ENCODE measurements around the gene GLIS1. TPM values are rescaled to one million over a fixed set of nuclear protein-coding genes. Genes with fewer than 3 reads are reported as not detected.
A peak's percentile ranks its signal among the peaks of the same experiment; 100 is the strongest.

Gene GLIS1
- polyA plus RNA-seq, 1 donor, result 0.58 TPM

DNA sequence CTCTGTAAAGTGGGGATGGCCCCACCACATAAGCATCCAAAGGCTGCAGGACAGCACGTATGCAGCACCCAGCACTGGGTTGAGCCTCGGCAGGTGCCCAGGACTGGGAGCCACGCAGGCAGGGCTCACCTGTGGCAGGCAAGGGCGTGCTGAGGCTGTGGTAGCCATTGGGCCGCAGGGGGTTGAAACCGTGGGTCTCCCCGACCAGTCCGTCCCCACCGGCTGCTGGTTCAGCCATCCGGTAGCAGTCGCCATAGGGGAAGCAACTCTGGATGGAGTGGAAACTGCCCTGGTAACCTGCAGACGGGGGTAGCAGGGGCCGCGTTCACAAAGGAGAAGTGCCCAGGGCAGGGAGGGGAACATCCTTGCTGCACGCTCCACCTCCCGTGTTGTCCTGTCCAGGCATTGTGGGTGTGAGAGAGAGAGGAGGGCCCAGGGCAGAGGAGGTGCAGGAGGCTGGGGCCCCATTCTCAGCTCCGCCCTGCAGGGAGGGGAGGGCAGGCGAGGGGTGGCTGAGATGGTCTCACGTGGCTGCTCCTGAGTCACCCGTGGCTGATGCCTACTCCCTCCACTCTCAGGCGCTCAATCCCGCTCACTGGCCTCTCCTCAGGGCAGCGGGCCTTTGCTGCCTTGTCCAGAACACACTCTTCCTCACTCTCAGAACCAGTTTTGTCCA, 229.8 kb downstream of the GLIS1 start:
- H3K36me3 ChIP-seq (ENCODE audit: control insufficient read depth, insufficient read depth, low read length), result no peaks in the 10 kb centered on the region
- no peaks in the 10 kb centered on the region for H3K9me3 ChIP-seq (ENCODE audit: control insufficient read depth, low read depth, low read length)
- DNase-seq, result peak in 1 of 2 donors; percentile 59
- WGBS (ENCODE audit: insufficient coverage, low lambda C conversion rate), result no CpG with 5 or more reads among the region's 23 CpGs
- H3K27me3 ChIP-seq (ENCODE audit: control insufficient read depth, insufficient read depth, low read length), result no peaks in the 10 kb centered on the region
- no peak overlapping the region for H3K4me3 ChIP-seq (ENCODE audit: low read length)
- H3K27ac ChIP-seq (ENCODE audit: low read length), result no peak overlapping the region
- H3K4me1 ChIP-seq (ENCODE audit: control insufficient read depth, insufficient read depth, low read length), result peaks cover 3% of the 10 kb centered on the region

DNA sequence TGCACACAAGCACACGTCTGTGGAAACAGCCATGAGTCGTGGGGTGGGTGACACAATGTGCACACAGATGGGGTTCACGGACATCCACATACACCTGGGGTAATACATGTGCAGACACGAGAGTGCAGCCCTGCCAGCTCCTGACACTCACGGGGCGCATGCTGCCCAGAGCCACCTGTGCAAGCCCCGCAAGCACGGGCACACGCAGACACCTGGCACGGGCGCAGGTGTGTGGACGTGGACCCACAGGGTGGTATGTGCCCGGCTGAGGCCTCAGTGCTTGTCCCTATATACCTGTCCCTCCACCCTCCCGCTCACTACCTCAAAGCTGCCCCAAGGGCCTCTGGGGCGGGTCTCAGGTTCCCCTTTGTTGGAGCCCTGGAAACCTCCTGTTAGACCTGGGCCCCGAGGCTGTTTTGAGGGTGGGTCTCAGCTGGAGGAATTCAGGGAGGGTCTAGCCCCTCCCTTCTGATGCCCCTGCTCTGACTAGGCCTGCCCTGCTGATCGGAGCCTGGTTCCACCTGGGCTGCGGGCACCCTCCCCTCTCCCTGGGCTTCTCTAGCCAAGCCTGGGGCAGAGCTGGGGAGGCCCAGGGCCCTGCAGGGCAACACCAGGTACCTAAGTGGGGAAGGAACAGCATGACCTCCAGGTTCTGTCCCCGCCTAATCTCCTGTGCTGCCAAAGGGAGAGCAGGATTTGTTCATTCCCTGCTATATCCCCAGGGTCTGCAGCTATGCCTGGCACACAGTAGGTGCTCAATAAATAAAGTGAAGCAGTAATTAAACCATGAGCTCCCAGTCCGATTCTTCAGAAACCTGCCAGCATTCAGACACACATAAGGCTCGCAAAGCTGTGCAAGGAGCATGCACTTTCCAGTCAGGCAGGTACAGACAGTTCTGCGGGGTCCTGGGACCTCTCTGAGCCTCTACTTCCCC, 230.6 kb downstream of the GLIS1 start:
- no peak for DNase-seq
- Histone ChIP-seq H3K27ac (ENCODE audit: low read length) (no peak overlapping the region), H3K4me3 (ENCODE audit: low read length) (no peak overlapping the region), H3K9me3 (ENCODE audit: control insufficient read depth, low read depth, low read length) (no peaks in the 10 kb centered on the region), H3K4me1 (ENCODE audit: control insufficient read depth, insufficient read depth, low read length) (peaks cover 3% of the 10 kb centered on the region), H3K27me3 (ENCODE audit: control insufficient read depth, insufficient read depth, low read length) (no peaks in the 10 kb centered on the region), H3K36me3 (ENCODE audit: control insufficient read depth, insufficient read depth, low read length) (no peaks in the 10 kb centered on the region)
- no CpG with 5 or more reads among the region's 22 CpGs for WGBS (ENCODE audit: insufficient coverage, low lambda C conversion rate)

DNA sequence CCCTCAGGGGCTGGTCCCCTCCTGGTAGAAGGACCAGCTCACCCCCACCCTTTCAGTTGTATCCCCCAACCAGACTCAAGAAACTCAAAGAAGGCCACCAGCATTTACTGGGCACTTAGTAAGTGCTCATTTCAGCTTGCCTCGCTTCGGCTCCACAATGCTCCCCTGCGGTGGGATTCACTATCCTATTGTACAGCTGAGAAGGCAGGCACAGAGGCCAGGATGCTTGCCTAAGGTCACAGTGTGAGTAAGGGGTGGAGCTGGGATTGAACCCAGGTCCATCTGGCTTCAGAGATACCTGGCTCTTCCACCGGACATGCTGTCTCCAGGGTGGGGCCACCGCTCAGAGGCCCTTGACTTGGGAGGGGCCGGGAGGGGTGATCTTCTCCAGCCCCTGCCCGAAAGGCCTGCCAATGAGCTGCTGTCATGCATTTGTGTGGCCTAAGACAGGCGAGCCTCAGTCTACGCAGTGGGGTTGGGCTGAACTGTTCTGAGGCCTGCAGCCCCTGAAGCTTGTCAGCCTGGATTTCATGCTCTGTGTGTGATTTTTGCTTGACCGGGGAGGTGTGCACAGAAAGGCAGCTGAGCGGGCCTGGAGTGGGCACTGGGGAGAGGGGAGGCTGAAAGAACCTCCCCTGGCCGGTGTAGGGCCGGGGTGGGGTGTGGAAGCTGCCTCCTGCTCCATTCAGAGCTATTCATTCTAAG, 231.7 kb downstream of the GLIS1 start:
- WGBS (ENCODE audit: insufficient coverage, low lambda C conversion rate), result no CpG with 5 or more reads among the region's 13 CpGs
- no peak for DNase-seq

DNA sequence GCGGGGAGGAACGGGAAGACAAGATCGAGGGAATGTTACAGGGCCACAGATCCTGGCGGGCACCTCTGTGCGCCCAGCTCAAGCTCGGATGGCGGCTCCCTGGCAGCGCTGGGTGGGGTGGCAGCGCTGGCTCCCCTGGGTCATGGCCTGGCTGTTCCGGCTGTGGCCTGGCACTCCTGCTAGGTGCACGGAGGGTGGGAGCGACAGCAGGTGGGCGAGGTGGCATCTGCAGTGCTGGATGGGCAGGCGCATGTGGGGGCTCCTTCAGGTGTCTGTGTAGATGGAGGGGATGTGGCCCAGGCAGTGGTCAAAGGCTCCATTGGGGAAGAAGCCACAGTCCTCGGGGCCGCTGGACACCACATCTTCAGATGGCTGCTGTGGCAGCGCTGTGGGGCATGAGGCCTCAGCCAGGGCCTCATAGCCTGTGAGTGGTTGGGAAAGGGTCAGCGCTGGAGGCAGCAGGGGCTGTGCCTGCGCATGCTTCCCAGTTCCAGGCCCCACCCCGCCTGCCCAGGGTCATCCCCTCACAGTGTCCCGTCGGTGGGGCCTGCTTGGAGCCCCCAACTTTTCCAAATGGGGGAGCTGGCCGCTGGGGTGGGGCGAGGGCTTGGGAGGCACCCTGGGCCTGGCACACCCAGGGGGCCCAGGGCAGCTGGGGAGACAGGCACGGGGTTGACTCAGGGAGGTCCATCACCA, 232.5 kb downstream of the GLIS1 start:
- no peak for DNase-seq
- H3K36me3 ChIP-seq (ENCODE audit: control insufficient read depth, insufficient read depth, low read length), result no peaks in the 10 kb centered on the region
- WGBS (ENCODE audit: insufficient coverage, low lambda C conversion rate), result no CpG with 5 or more reads among the region's 25 CpGs
- H3K4me1 ChIP-seq (ENCODE audit: control insufficient read depth, insufficient read depth, low read length), result peaks cover 3% of the 10 kb centered on the region
- H3K27me3 ChIP-seq (ENCODE audit: control insufficient read depth, insufficient read depth, low read length), result no peaks in the 10 kb centered on the region
- no peaks in the 10 kb centered on the region for H3K9me3 ChIP-seq (ENCODE audit: control insufficient read depth, low read depth, low read length)
- no peak overlapping the region for H3K27ac ChIP-seq (ENCODE audit: low read length)
- no peak overlapping the region for H3K4me3 ChIP-seq (ENCODE audit: low read length)

More for the DNA sequence above, 231.7 kb downstream of the GLIS1 start:
- no peak overlapping the region for H3K27ac ChIP-seq (ENCODE audit: low read length)
- peaks cover 3% of the 10 kb centered on the region for H3K4me1 ChIP-seq (ENCODE audit: control insufficient read depth, insufficient read depth, low read length)
- no peaks in the 10 kb centered on the region for H3K36me3 ChIP-seq (ENCODE audit: control insufficient read depth, insufficient read depth, low read length)
- no peaks in the 10 kb centered on the region for H3K27me3 ChIP-seq (ENCODE audit: control insufficient read depth, insufficient read depth, low read length)
- no peak overlapping the region for H3K4me3 ChIP-seq (ENCODE audit: low read length)
- H3K9me3 ChIP-seq (ENCODE audit: control insufficient read depth, low read depth, low read length), result no peaks in the 10 kb centered on the region

DNA sequence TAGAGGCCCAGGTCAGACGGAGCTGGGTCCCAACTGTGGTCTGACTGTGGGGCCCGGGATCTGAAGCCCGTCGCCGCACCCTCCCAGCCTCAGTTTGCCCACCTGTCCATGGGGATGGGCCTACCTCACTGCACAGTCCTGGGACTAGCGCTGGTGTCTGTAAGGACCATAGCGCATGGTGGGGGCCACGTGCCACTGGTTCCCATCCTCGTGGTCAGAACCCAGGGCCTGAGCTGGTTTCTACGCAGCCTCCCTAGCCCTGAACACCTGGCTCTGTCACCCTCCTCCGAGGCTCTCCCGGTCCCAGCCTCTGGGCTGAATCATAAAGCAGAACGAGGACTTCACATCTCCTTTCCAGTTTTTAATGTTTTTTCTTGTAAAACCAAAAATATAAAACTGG, 233.1 kb downstream of the GLIS1 start:
- DNase-seq, result no peak
- no peaks in the 10 kb centered on the region for H3K9me3 ChIP-seq (ENCODE audit: control insufficient read depth, low read depth, low read length)
- H3K4me1 ChIP-seq (ENCODE audit: control insufficient read depth, insufficient read depth, low read length), result peaks cover 3% of the 10 kb centered on the region
- H3K27ac ChIP-seq (ENCODE audit: low read length), result no peak overlapping the region
- H3K36me3 ChIP-seq (ENCODE audit: control insufficient read depth, insufficient read depth, low read length), result no peaks in the 10 kb centered on the region
- 97% methylated on average over 3 of the region's 13 CpGs for WGBS (ENCODE audit: insufficient coverage, low lambda C conversion rate)
- H3K27me3 ChIP-seq (ENCODE audit: control insufficient read depth, insufficient read depth, low read length), result no peaks in the 10 kb centered on the region
- H3K4me3 ChIP-seq (ENCODE audit: low read length), result no peak overlapping the region

DNA sequence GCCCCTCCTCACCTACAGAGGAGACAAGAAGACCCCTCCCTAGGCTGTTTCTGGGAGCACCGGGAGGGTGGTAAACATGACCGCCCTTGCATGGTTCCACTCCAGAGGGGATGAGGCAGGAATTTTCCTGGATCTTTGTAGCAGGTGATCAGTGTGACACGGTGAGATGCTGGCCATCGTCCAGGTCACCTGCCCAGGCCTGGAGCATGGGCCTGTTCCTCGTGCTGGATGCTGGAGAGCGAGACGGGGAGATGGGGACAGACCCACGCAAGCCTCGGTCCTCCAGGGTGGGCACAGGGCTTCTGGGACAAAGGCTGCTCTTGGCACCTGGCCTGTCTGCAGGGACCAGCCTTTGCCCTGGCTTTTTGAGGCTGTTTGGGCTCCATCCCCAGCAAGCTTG, 233.6 kb downstream of the GLIS1 start:
- no peaks in the 10 kb centered on the region for H3K9me3 ChIP-seq (ENCODE audit: control insufficient read depth, low read depth, low read length)
- H3K27me3 ChIP-seq (ENCODE audit: control insufficient read depth, insufficient read depth, low read length), result no peaks in the 10 kb centered on the region
- DNase-seq, result no peak
- no CpG with 5 or more reads among the region's 9 CpGs for WGBS (ENCODE audit: insufficient coverage, low lambda C conversion rate)
- H3K27ac ChIP-seq (ENCODE audit: low read length), result no peak overlapping the region
- peaks cover 3% of the 10 kb centered on the region for H3K4me1 ChIP-seq (ENCODE audit: control insufficient read depth, insufficient read depth, low read length)
- no peaks in the 10 kb centered on the region for H3K36me3 ChIP-seq (ENCODE audit: control insufficient read depth, insufficient read depth, low read length)
- H3K4me3 ChIP-seq (ENCODE audit: low read length), result no peak overlapping the region

DNA sequence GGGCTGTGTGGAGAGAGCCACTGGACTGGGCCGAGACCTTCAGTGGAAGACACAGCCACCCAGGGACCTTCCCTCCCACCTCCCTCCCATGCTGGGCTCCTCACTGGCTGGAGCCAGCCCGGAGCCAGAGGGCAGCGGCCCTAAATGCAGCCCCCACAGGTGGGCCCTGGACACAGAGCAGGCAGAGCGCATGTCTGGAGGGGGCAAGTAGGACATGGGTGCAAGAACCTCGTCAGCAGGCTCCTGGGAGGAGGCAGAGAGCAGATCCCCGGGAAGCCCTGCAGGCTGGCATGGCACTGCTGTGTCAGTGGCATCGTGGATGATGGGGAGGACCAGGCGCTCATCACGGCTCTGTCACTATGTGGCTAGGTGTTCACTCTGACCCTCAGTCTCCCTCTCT, 234.1 kb downstream of the GLIS1 start:
- peaks cover 3% of the 10 kb centered on the region for H3K4me1 ChIP-seq (ENCODE audit: control insufficient read depth, insufficient read depth, low read length)
- H3K27ac ChIP-seq (ENCODE audit: low read length), result no peak overlapping the region
- H3K36me3 ChIP-seq (ENCODE audit: control insufficient read depth, insufficient read depth, low read length), result no peaks in the 10 kb centered on the region
- H3K27me3 ChIP-seq (ENCODE audit: control insufficient read depth, insufficient read depth, low read length), result no peaks in the 10 kb centered on the region
- H3K9me3 ChIP-seq (ENCODE audit: control insufficient read depth, low read depth, low read length), result no peaks in the 10 kb centered on the region
- no peak for DNase-seq
- no CpG with 5 or more reads among the region's 9 CpGs for WGBS (ENCODE audit: insufficient coverage, low lambda C conversion rate)
- no peak overlapping the region for H3K4me3 ChIP-seq (ENCODE audit: low read length)

DNA sequence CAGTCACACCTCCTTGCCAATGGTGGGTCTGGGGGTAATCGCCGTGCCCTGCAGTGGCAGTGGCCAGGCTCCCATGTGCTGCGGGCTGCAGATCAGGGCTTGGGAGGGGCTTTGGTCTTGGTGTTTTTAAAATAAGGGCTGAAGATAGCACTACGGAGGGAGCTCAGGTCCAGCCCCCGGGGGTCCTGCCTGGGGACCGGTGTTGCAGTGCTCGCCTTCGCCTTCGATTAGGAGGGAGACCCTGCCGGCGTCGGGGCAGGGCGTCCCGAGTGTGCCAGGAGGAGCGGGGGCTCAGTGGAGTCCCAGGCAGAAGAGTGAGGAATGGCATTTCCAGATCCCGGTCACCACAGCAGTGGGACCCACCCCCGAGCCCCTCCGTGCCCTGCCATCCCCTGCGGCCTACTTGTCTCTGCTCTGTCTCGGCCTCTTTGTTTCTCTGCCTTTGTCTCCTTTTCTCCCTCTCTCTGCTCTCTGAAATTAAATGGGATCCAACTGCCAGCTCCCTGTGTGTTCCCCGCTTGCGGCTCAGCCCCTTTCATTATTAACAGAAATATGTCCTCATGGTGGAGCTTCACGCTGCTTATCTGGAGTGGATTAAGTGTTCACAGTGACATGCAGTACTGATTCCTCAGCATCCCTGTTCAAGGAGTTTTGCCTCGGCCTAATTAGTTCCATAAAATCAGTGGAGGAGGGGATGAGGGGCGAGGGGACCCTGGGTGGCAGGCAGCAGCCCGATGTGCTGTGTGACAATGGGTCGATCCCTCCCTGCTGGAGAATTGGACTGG, 235.3 kb downstream of the GLIS1 start:
- no CpG with 5 or more reads among the region's 27 CpGs for WGBS (ENCODE audit: insufficient coverage, low lambda C conversion rate)
- no peaks in the 10 kb centered on the region for H3K4me1 ChIP-seq (ENCODE audit: control insufficient read depth, insufficient read depth, low read length)
- no peaks in the 10 kb centered on the region for H3K27me3 ChIP-seq (ENCODE audit: control insufficient read depth, insufficient read depth, low read length)
- H3K4me3 ChIP-seq (ENCODE audit: low read length), result no peak overlapping the region
- H3K9me3 ChIP-seq (ENCODE audit: control insufficient read depth, low read depth, low read length), result no peaks in the 10 kb centered on the region
- H3K27ac ChIP-seq (ENCODE audit: low read length), result no peak overlapping the region
- no peak for DNase-seq
- H3K36me3 ChIP-seq (ENCODE audit: control insufficient read depth, insufficient read depth, low read length), result no peaks in the 10 kb centered on the region

DNA sequence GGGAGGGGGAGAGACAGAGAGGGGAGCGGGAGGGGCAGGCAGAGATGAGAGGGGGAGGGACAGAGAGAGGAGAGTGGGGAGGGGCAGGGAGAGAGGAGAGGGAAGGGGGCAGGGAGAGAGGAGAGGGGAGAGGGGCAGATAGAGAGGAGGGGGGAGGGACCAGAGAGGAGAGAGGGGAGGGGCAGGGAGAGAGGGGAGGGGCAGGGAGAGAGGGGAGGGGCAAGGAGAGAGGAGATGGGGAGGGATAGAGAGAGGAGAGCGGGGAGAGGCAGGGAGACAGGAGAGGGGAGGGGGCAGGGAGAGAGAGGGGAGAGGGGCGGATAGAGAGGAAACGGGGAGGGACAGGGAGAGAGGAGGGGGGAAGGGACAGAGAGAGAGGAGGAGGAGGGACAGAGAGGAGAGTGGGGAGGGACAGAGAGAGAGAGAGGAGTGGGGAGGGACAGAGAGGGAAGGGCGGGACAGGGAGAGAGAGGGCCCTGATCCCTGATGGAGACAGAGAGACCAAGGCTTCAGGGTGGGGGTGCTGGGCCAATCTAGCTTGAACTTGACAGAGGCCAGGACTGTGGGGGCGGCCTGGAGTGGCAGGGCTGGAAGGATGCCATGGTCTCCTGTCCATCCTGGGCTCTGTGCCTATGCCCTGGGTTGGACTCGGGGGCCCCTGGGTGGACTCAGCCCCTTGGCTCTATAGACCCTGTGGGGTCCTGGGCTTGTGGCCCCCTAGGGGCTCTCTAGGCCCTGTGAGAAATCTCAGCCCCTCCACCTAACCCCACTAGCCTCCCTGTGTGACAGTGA, 236.1 kb downstream of the GLIS1 start:
- no peak for DNase-seq
- H3K4me3 ChIP-seq (ENCODE audit: low read length), result no peak overlapping the region
- no peaks in the 10 kb centered on the region for H3K4me1 ChIP-seq (ENCODE audit: control insufficient read depth, insufficient read depth, low read length)
- H3K36me3 ChIP-seq (ENCODE audit: control insufficient read depth, insufficient read depth, low read length), result no peaks in the 10 kb centered on the region
- H3K27ac ChIP-seq (ENCODE audit: low read length), result no peak overlapping the region
- WGBS (ENCODE audit: insufficient coverage, low lambda C conversion rate), result 0% methylated on average over 2 of the region's 7 CpGs
- no peaks in the 10 kb centered on the region for H3K9me3 ChIP-seq (ENCODE audit: control insufficient read depth, low read depth, low read length)
- H3K27me3 ChIP-seq (ENCODE audit: control insufficient read depth, insufficient read depth, low read length), result no peaks in the 10 kb centered on the region
